Neuronal stem cell (in vitro differentiated cells): ENCODE data around the gene CFAP65.

Source experiments
- DNase-seq: peaks from one replicate; pipeline ENCODE4 v3.0.0-alpha.2; 2013; ENCODE audit warnings: low spot score
- H2AFZ ChIP-seq: one replicate; pipeline ENCODE4 v1.6.1; 2013; ENCODE audit warnings: mild to moderate bottlenecking, low read length, inconsistent platforms
- H2AK5ac ChIP-seq: 2 replicates; pipeline ENCODE4 v1.6.1; 2013; ENCODE audit warnings: low read depth, mild to moderate bottlenecking, inconsistent platforms, low read length, moderate library complexity, mixed read lengths
- H2BK120ac ChIP-seq: 2 replicates; pipeline ENCODE4 v1.6.1; 2013; ENCODE audit warnings: low read depth, mild to moderate bottlenecking, inconsistent platforms, low read length, moderate library complexity, mixed read lengths
- H2BK12ac ChIP-seq: one replicate; pipeline ENCODE4 v1.6.1; 2013; ENCODE audit warnings: low read length, inconsistent platforms
- H2BK15ac ChIP-seq: 2 replicates; pipeline ENCODE4 v1.6.1; 2013; ENCODE audit warnings: mild to moderate bottlenecking, low read length, inconsistent platforms, mixed read lengths
- H2BK5ac ChIP-seq: one replicate; pipeline ENCODE4 v1.6.1; 2013; ENCODE audit warnings: inconsistent platforms, mild to moderate bottlenecking, low read length, moderate library complexity
- H3K14ac ChIP-seq: one replicate; pipeline ENCODE4 v1.6.1; 2013; ENCODE audit warnings: low read length, inconsistent platforms
- H3K18ac ChIP-seq: 2 replicates; pipeline ENCODE4 v1.6.1; 2013; ENCODE audit warnings: low read length, inconsistent platforms
- H3K23ac ChIP-seq: 2 replicates; pipeline ENCODE4 v1.6.1; 2013; ENCODE audit warnings: low read depth, mild to moderate bottlenecking, mixed read lengths, low read length, inconsistent platforms; ENCODE audit not compliant: poor library complexity
- H3K27ac ChIP-seq: replicated peaks from 3 replicates; pipeline ENCODE4 v1.5.1; 2013; ENCODE audit warnings: low read length, inconsistent platforms
- H3K27me3 ChIP-seq, 3 experiments: 2 replicates each; pipeline ENCODE4 v1.6.1; 2013; ENCODE audit warnings: low read length in 3 of 3, mild to moderate bottlenecking in 2 of 3, inconsistent platforms in 1 of 3, low read depth in 1 of 3, mixed read lengths in 1 of 3, moderate library complexity in 1 of 3; ENCODE audit not compliant: control insufficient read depth in 3 of 3, insufficient read depth in 3 of 3
- H3K36me3 ChIP-seq, 2 donors: replicated peaks in 1 of 2; 2 replicates each; pipeline ENCODE4 v1.6.1; 2013; ENCODE audit warnings: low read length in 2 of 2; ENCODE audit not compliant: control insufficient read depth in 2 of 2, insufficient read depth in 2 of 2
- H3K4ac ChIP-seq: 2 replicates; pipeline ENCODE4 v1.6.1; 2013; ENCODE audit warnings: inconsistent platforms, mild to moderate bottlenecking, low read length, moderate library complexity
- H3K4me1 ChIP-seq, 2 donors: 1 replicate in 1 of 2; 2 replicates in 1 of 2; pipeline ENCODE4 v1.6.1; 2013; ENCODE audit warnings: low read length in 2 of 2, low read depth in 1 of 2; ENCODE audit not compliant: control insufficient read depth in 2 of 2, insufficient read depth in 1 of 2
- H3K4me2 ChIP-seq: one replicate; pipeline ENCODE4 v1.6.1; 2013; ENCODE audit warnings: mild to moderate bottlenecking, low read length, inconsistent platforms; ENCODE audit not compliant: insufficient read depth, poor library complexity, severe bottlenecking
- H3K4me3 ChIP-seq, 2 donors: 2 replicates each; pipeline ENCODE4 v1.5.1; 2013; ENCODE audit warnings: low read length in 2 of 2, mild to moderate bottlenecking in 2 of 2, inconsistent platforms in 1 of 2, moderate library complexity in 1 of 2
- H3K79me1 ChIP-seq: one replicate; pipeline ENCODE4 v1.6.1; 2013; ENCODE audit warnings: low read depth, mild to moderate bottlenecking, inconsistent platforms, low read length, moderate library complexity
- H3K9ac ChIP-seq: one replicate; pipeline ENCODE4 v1.6.1; 2013; ENCODE audit warnings: mild to moderate bottlenecking, low read depth, low read length, inconsistent platforms; ENCODE audit not compliant: poor library complexity
- H3K9me3 ChIP-seq, 2 donors: replicated peaks in 1 of 2; 2 replicates each; pipeline versions ENCODE3 to v1.6.1; 2013; ENCODE audit warnings: low read length in 2 of 2, mild to moderate bottlenecking in 2 of 2, inconsistent platforms in 1 of 2, low read depth in 1 of 2, mixed read lengths in 1 of 2, moderate library complexity in 1 of 2; ENCODE audit not compliant: control insufficient read depth in 2 of 2, insufficient read depth in 1 of 2
- H4K8ac ChIP-seq: one replicate; pipeline ENCODE4 v1.6.1; 2013; ENCODE audit warnings: low read depth, mild to moderate bottlenecking, inconsistent platforms, low read length, moderate library complexity
- H4K91ac ChIP-seq: one replicate; pipeline ENCODE4 v1.6.1; 2013; ENCODE audit warnings: low read length, low read depth, mild to moderate bottlenecking, inconsistent platforms; ENCODE audit not compliant: poor library complexity
- whole genome bisulfite sequencing, 2 donors: extraction: QIAGEN DNeasy Blood & Tissue Kit; methylation state at CpG; one replicate each; pipeline ENCODE4 v1.1.7; 2013; ENCODE audit warnings: missing lambda C conversion rate in 2 of 2, mixed read lengths in 1 of 2; ENCODE audit not compliant: insufficient read length in 2 of 2, insufficient replicate concordance in 1 of 2; ENCODE audit errors: extremely low coverage in 2 of 2; 5-methylcytosine and 5-hydroxymethylcytosine counted together

CFAP65 gene

DNA sequence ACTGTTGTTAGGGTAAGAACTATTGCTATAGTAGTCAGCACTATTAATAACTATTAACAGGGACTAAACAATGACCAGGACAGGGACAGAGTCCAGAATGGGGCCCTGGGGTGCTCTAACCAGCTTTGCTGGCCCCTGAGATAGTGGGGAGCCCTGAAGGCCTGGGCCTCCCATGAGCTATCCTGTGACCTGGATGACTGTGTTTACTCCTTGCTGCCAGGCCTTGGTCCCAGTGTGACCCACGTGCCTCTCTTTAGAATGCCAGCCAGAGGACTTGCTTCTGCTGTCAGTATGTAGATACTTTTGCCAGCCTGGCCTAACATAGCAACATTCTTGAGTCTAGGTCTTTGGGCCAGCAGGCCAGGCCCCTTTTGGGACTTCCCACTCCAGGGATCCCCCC lies 70.4 kb downstream of the CFAP65 start:
- Histone ChIP-seq H4K91ac (no peak overlapping the region), H3K4ac (no peak overlapping the region), H3K4me1 (no peaks in the 10 kb centered on the region), H3K27me3 (peaks cover 0 to 26% (median 19%) of the 10 kb centered on the region in 3 experiments), H4K8ac (no peak overlapping the region), H3K4me2 (no peak overlapping the region), H2BK12ac (no peak overlapping the region), H3K36me3 (no peaks in the 10 kb centered on the region), H3K27ac (no peak overlapping the region), H2AK5ac (no peak overlapping the region), H2BK15ac (no peak overlapping the region), H3K9ac (peak overlapping the region; percentile 53), H2AFZ (no peak overlapping the region), H3K23ac (no peak overlapping the region), H3K9me3 (no peaks in the 10 kb centered on the region), H2BK120ac (no peak overlapping the region), H3K4me3 (no peak overlapping the region), H3K14ac (no peak overlapping the region), H2BK5ac (no peak overlapping the region), H3K18ac (no peak overlapping the region), H3K79me1 (no peaks in the 10 kb centered on the region)
- DNase-seq = no peak
- WGBS, 2 donors = no CpG with 5 or more reads among the region's 1 CpG

DNA sequence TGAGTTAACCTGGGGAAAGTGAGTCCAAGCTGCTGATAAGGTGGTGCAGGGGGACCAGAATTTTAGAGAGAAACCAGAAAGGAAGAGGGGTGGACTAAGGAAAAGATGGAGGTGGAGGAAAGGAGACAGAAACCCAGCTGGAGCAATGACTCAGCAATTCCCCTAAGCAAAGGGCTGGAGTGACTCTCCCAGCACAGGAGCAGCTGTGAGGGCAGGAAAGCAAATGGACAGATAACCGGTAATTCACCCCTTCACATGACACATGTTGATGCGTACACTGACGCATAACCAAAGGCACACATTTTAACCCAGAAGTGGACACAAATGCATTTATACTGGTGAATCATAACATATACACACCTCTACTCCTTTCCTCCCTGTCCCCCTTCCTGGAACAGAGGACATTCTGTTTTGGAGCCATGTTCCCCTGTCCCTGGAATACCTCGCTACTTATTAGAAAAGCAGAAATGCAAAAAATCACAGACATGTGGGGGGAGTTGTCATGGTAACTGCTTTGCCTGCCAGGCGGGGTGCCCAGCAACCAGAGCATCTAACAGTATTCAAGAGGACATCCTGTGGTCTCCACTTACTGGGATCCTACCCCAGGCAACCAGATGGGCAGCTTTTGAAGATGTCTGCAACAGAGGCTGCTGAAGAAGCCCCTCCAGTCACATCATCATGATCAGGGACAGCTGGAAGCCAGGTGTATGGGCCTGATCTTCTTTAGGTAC lies 77.1 kb downstream of the CFAP65 start:
- no peaks in the 10 kb centered on the region for H3K79me1 ChIP-seq
- no peak overlapping the region for H2BK5ac ChIP-seq
- H2AK5ac ChIP-seq = no peak overlapping the region
- peak overlapping the region; percentile 28 for H3K18ac ChIP-seq
- no peak overlapping the region for H3K9ac ChIP-seq
- no peak overlapping the region for H4K8ac ChIP-seq
- H2AFZ ChIP-seq = peak overlapping the region; percentile 5
- H2BK15ac ChIP-seq = no peak overlapping the region
- no peak overlapping the region for H3K4ac ChIP-seq
- DNase-seq = no peak
- no peak overlapping the region for H3K14ac ChIP-seq
- H4K91ac ChIP-seq = no peak overlapping the region
- peak overlapping the region; percentile 23 for H3K4me2 ChIP-seq
- H3K4me1 ChIP-seq = peaks cover 13 to 19% of the 10 kb centered on the region in 2 donors
- peaks cover 0 to 2% of the 10 kb centered on the region in 2 donors for H3K9me3 ChIP-seq
- H3K23ac ChIP-seq = no peak overlapping the region
- peak overlapping the region; percentile 28 for H3K27ac ChIP-seq
- no peak overlapping the region for H2BK120ac ChIP-seq
- no peaks in the 10 kb centered on the region for H3K36me3 ChIP-seq
- no CpG with 5 or more reads among the region's 5 CpGs for WGBS, 2 donors
- no peak overlapping the region for H3K4me3 ChIP-seq
- no peak overlapping the region for H2BK12ac ChIP-seq
- H3K27me3 ChIP-seq = peaks cover 18 to 38% (median 32%) of the 10 kb centered on the region in 3 experiments

DNA sequence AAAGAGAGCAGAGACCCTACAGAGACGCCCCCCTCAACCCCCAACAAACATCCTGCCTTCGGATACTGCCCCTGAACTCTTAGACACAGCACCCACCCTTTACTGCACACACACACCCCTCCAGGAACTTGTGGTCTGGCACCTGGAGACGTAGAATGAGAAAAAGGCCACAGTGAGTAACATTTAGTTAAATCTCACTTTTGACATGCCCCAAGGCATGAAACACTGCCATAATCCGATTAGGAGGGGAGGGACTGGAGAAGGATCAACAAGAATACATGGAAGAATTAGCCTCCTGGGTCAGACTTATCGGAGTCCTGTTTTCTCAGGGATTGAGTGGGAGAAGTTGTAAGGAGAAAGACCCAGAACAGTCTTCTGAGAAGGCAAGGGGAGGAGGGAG lies 77.7 kb downstream of the CFAP65 start:
- Histone ChIP-seq H3K4me3 (peak overlapping the region in 1 of 2 donors; percentile 6), H3K9ac (no peak overlapping the region), H3K27ac (peak overlapping the region; percentile 28), H3K4me2 (peak overlapping the region; percentile 23), H2BK5ac (no peak overlapping the region), H4K91ac (no peak overlapping the region), H3K18ac (peak overlapping the region; percentile 57), H2BK120ac (no peak overlapping the region), H2BK15ac (no peak overlapping the region), H3K36me3 (no peaks in the 10 kb centered on the region), H4K8ac (no peak overlapping the region), H3K27me3 (peaks cover 18 to 44% (median 38%) of the 10 kb centered on the region in 3 experiments), H3K4me1 (peaks cover 15 to 21% of the 10 kb centered on the region in 2 donors), H2AK5ac (no peak overlapping the region), H3K79me1 (no peaks in the 10 kb centered on the region), H3K9me3 (peaks cover 0 to 2% of the 10 kb centered on the region in 2 donors), H3K23ac (no peak overlapping the region), H2BK12ac (no peak overlapping the region), H3K14ac (peak overlapping the region; percentile 71), H3K4ac (no peak overlapping the region), H2AFZ (peak overlapping the region; percentile 5)
- no peak for DNase-seq
- no CpG with 5 or more reads among the region's 5 CpGs for WGBS, 2 donors

- H3K27me3 ChIP-seq = peaks cover 18 to 44% (median 44%) of the 10 kb centered on the region in 3 experiments
- DNase-seq = peak; percentile 94
- WGBS, 2 donors = no CpG with 5 or more reads among the region's 42 CpGs
Measured at GRCh38 chr2:218962859-218963492, 78.3 kb downstream of the CFAP65 start.

More at GRCh38 chr2:218962859-218963492, 78.3 kb downstream of the CFAP65 start:
- H2BK12ac ChIP-seq = no peak overlapping the region
- peaks cover 15 to 21% of the 10 kb centered on the region in 2 donors for H3K4me1 ChIP-seq
- no peak overlapping the region for H3K18ac ChIP-seq
- H3K36me3 ChIP-seq = no peaks in the 10 kb centered on the region
- peaks cover 0 to 2% of the 10 kb centered on the region in 2 donors for H3K9me3 ChIP-seq
- H3K79me1 ChIP-seq = no peaks in the 10 kb centered on the region
- no peak overlapping the region for H3K4ac ChIP-seq
- peak overlapping the region; percentile 98 for H3K4me2 ChIP-seq
- H2BK15ac ChIP-seq = no peak overlapping the region
- H3K14ac ChIP-seq = no peak overlapping the region
- peak overlapping the region; percentile 83 for H2AFZ ChIP-seq
- no peak overlapping the region for H3K27ac ChIP-seq
- H4K8ac ChIP-seq = no peak overlapping the region
- H2AK5ac ChIP-seq = no peak overlapping the region
- no peak overlapping the region for H3K9ac ChIP-seq
- no peak overlapping the region for H2BK5ac ChIP-seq
- no peak overlapping the region for H4K91ac ChIP-seq
- H3K4me3 ChIP-seq = peak overlapping the region; percentile 46 to 80
- no peak overlapping the region for H3K23ac ChIP-seq
- H2BK120ac ChIP-seq = no peak overlapping the region
